H1 (cell line): ENCODE measurements around the gene SAMD4A.

Source experiments
- SP1 ChIP-seq: IDR thresholded peaks from 2 replicates; pipeline ENCODE4 v1.6.1; 2011; ENCODE audit warnings: low read depth, low read length
- ZNF274 ChIP-seq: IDR thresholded peaks from 2 replicates; pipeline ENCODE4 v1.7.0; 2012; ENCODE audit warnings: low read length, borderline replicate concordance; ENCODE audit errors: extremely low read depth

DNA sequence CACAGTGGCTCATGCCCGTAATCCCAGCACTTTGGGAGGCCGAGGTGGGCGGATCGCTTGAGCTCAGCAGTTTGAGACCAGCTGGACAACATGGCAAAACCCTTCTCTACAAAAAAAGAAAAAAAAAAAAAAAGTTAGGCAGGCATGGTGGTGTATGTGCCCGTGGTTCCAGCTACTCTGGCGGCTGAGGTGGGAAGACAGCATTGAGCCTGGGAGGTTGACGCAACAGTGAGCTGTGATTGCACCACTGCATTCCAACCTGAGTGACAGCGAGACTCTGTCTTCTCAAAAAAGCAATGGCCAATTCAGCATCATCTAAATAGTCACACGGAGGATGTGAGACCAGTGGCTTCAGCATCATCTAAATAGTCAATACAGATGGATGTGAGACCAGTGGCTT is 10.4 kb upstream of the SAMD4A start:
- TF ChIP-seq ZNF274 (no peak), SP1 (no peak)
